HepG2 (cell line): ENCODE measurements around the gene RPL36AL. TPM values are rescaled to one million over a fixed set of nuclear protein-coding genes. Genes with fewer than 3 reads are reported as not detected.

Experiments
- HNRNPUL1 ChIP-seq: fragments of 200-400 bp; formaldehyde crosslinking; IDR thresholded peaks from 2 replicates; pipeline ENCODE4 v1.6.1; 2017; ENCODE audit warnings: low read depth, mild to moderate bottlenecking, low read length, moderate library complexity
- JARID2 ChIP-seq: sonication (generic); formaldehyde crosslinking; IDR thresholded peaks from 2 replicates; pipeline ENCODE4 v1.8.1; 2023; ENCODE audit warnings: missing genetic modification reagents, inconsistent platforms; ENCODE audit not compliant: insufficient replicate concordance
- PCBP2 ChIP-seq: fragments of 200-400 bp; formaldehyde crosslinking; optimal IDR thresholded peaks from 2 replicates; pipeline ENCODE3; 2018; ENCODE audit warnings: low read length, low read depth; ENCODE audit not compliant: poor library complexity, severe bottlenecking
- ZBTB1 ChIP-seq: sonication (generic); formaldehyde crosslinking; IDR thresholded peaks from 2 replicates; pipeline ENCODE4 v1.4.0; 2020; ENCODE audit warnings: missing genetic modification reagents, borderline replicate concordance
- ZNF10 ChIP-seq: sonication (generic); formaldehyde crosslinking; IDR thresholded peaks from 2 replicates; pipeline ENCODE4 v1.4.0; 2020; ENCODE audit warnings: mild to moderate bottlenecking, low read depth, missing genetic modification reagents, borderline replicate concordance
- ZNF33A ChIP-seq: sonication (generic); formaldehyde crosslinking; IDR thresholded peaks from 2 replicates; pipeline ENCODE4 v1.5.1; 2020; ENCODE audit warnings: missing genetic modification reagents, mild to moderate bottlenecking, moderate library complexity, borderline replicate concordance
- ZNF383 ChIP-seq: sonication (generic); formaldehyde crosslinking; IDR thresholded peaks from 2 replicates; pipeline ENCODE4 v1.4.0; 2020; ENCODE audit warnings: missing genetic modification reagents, mild to moderate bottlenecking, borderline replicate concordance
- ZNF430 ChIP-seq: sonication (generic); formaldehyde crosslinking; IDR thresholded peaks from 2 replicates; pipeline ENCODE4 v1.9.0; 2021; ENCODE audit warnings: mild to moderate bottlenecking, missing genetic modification reagents
- polyA plus RNA-seq, 8 experiments: library from polyadenylated mRNA; depleted of rRNA in 3 of 8; stranded (reverse) in 7 of 8; unstranded in 1 of 8; fragments of >200 nt; fragmentation: Illumina TruSeq in 4 of 8; extraction: Trizol in 4 of 8; gene quantifications; 2 replicates each; pipeline versions ENCODE4 v1.2.1 to v1.2.3, GENCODE V29; 2011 to 2016; ENCODE audit warnings: low read depth in 4 of 8, missing spikeins in 1 of 8, mixed read lengths in 1 of 8; ENCODE audit not compliant: insufficient read depth in 1 of 8
- total RNA-seq, 5 experiments: library from RNA; depleted of rRNA; stranded (reverse); fragments of >200 nt; fragmentation: Illumina TruSeq; extraction: Trizol; gene quantifications; 2 replicates each; pipeline ENCODE4 v1.2.3, GENCODE V29; 2016; ENCODE audit warnings: low read depth in 1 of 5
- TF ChIP-seq, protein P1 (sequence below): sonication (generic); formaldehyde crosslinking; IDR thresholded peaks from 2 replicates; pipeline ENCODE4 v1.4.0; 2020; ENCODE audit warnings: missing genetic modification reagents, borderline replicate concordance
- TF ChIP-seq, protein P2 (sequence below): sonication (generic); formaldehyde crosslinking; IDR thresholded peaks from 2 replicates; pipeline ENCODE4 v1.8.1; 2023; ENCODE audit warnings: mild to moderate bottlenecking, moderate library complexity, missing genetic modification reagents
- TF ChIP-seq, protein P3 (sequence below): sonication (generic); formaldehyde crosslinking; IDR thresholded peaks from 2 replicates; pipeline ENCODE4 v1.5.1; 2020; ENCODE audit warnings: mild to moderate bottlenecking, missing genetic modification reagents, borderline replicate concordance
- TF ChIP-seq, protein P4 (sequence below): sonication (generic); formaldehyde crosslinking; IDR thresholded peaks from 2 replicates; pipeline ENCODE4 v1.9.0; 2021; ENCODE audit warnings: missing genetic modification reagents, mild to moderate bottlenecking, borderline replicate concordance
- TF ChIP-seq, protein P5 (sequence below): fragments of 450-650 bp; IDR thresholded peaks from 2 replicates; pipeline ENCODE4 v1.6.1; 2017; ENCODE audit warnings: mild to moderate bottlenecking

The RPL36AL gene
- total and polyA plus RNA-seq, 2 of the 13 experiments (the other 11 are each of a cell fraction or from before 2014, with no cell fraction given) = 90.0 to 294 TPM

DNA sequence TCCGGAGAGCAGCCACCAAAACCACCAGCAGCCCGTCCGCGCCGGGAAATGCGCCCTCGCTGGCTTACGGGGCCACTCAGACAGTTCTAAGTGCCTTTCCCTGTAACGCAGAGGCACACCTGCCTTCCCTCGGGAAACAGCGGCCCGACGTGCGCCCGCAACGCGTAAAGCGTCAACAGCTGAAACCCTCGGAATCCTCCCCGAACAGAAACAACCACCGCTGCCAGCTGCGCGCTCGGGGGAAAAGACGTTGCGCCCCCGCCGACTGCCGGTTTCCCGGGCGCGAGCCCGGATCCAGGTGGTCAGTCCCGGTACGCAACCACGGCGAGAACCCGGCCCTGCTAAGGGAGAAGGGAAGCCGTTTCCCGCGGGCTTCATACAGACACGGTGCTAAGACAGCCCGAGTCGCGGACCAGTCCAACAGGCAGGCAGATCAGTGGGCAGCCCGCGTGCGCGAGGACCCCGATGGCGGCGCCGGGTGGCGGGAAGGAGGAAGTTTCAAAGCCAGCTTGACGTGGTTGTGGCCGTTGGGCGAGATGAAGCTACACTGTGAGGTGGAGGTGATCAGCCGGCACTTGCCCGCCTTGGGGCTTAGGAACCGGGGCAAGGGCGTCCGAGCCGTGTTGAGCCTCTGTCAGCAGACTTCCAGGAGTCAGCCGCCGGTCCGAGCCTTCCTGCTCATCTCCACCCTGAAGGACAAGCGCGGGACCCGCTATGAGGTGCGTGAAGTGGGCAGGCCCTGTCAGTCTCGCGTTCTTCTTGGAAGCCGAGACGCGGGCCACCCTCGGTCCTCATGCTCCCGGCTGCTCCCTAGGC, 21.7 kb downstream of the RPL36AL start, which contains the start of gene LRR1 (continued):
- TF ChIP-seq, protein P1, sequence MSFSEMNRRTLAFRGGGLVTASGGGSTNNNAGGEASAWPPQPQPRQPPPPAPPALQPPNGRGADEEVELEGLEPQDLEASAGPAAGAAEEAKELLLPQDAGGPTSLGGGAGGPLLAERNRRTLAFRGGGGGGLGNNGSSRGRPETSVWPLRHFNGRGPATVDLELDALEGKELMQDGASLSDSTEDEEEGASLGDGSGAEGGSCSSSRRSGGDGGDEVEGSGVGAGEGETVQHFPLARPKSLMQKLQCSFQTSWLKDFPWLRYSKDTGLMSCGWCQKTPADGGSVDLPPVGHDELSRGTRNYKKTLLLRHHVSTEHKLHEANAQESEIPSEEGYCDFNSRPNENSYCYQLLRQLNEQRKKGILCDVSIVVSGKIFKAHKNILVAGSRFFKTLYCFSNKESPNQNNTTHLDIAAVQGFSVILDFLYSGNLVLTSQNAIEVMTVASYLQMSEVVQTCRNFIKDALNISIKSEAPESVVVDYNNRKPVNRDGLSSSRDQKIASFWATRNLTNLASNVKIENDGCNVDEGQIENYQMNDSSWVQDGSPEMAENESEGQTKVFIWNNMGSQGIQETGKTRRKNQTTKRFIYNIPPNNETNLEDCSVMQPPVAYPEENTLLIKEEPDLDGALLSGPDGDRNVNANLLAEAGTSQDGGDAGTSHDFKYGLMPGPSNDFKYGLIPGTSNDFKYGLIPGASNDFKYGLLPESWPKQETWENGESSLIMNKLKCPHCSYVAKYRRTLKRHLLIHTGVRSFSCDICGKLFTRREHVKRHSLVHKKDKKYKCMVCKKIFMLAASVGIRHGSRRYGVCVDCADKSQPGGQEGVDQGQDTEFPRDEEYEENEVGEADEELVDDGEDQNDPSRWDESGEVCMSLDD (CRISPR knock-in tag) = no peak
- TF ChIP-seq, protein P2, sequence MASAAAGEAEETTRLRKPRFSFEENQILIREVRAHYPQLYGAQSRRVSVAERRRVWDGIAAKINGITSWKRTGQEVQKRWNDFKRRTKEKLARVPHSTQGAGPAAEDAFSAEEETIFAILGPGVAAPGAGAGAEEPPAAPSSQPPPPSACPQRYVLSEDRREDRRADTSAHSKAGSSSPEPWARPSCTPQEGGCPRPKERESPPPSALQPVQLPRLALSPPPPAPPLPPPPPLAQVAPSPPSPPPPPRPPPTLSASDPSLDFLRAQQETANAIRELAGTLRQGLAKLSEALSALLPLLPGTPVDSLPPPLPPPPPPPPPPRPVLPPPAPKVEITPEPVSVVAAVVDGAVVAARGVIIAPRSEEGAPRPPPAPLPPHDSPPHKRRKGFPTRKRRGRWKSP (CRISPR knock-in tag) = peak; percentile 93
- TF ChIP-seq ZNF430 (peak; percentile 96), PCBP2 (no peak), JARID2 (no peak), ZNF33A (CRISPR knock-in tag) (peak; percentile 79; the same call in 1 of the 2 replicates), ZNF10 (CRISPR knock-in tag) (no peak), ZBTB1 (0 out of 2 replicates have a peak, but pooled peaks have one; percentile 21), HNRNPUL1 (no peak), ZNF383 (CRISPR knock-in tag) (no peak)
- TF ChIP-seq, protein P3, sequence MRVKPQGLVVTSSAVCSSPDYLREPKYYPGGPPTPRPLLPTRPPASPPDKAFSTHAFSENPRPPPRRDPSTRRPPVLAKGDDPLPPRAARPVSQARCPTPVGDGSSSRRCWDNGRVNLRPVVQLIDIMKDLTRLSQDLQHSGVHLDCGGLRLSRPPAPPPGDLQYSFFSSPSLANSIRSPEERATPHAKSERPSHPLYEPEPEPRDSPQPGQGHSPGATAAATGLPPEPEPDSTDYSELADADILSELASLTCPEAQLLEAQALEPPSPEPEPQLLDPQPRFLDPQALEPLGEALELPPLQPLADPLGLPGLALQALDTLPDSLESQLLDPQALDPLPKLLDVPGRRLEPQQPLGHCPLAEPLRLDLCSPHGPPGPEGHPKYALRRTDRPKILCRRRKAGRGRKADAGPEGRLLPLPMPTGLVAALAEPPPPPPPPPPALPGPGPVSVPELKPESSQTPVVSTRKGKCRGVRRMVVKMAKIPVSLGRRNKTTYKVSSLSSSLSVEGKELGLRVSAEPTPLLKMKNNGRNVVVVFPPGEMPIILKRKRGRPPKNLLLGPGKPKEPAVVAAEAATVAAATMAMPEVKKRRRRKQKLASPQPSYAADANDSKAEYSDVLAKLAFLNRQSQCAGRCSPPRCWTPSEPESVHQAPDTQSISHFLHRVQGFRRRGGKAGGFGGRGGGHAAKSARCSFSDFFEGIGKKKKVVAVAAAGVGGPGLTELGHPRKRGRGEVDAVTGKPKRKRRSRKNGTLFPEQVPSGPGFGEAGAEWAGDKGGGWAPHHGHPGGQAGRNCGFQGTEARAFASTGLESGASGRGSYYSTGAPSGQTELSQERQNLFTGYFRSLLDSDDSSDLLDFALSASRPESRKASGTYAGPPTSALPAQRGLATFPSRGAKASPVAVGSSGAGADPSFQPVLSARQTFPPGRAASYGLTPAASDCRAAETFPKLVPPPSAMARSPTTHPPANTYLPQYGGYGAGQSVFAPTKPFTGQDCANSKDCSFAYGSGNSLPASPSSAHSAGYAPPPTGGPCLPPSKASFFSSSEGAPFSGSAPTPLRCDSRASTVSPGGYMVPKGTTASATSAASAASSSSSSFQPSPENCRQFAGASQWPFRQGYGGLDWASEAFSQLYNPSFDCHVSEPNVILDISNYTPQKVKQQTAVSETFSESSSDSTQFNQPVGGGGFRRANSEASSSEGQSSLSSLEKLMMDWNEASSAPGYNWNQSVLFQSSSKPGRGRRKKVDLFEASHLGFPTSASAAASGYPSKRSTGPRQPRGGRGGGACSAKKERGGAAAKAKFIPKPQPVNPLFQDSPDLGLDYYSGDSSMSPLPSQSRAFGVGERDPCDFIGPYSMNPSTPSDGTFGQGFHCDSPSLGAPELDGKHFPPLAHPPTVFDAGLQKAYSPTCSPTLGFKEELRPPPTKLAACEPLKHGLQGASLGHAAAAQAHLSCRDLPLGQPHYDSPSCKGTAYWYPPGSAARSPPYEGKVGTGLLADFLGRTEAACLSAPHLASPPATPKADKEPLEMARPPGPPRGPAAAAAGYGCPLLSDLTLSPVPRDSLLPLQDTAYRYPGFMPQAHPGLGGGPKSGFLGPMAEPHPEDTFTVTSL = no peak
- TF ChIP-seq, protein P4, sequence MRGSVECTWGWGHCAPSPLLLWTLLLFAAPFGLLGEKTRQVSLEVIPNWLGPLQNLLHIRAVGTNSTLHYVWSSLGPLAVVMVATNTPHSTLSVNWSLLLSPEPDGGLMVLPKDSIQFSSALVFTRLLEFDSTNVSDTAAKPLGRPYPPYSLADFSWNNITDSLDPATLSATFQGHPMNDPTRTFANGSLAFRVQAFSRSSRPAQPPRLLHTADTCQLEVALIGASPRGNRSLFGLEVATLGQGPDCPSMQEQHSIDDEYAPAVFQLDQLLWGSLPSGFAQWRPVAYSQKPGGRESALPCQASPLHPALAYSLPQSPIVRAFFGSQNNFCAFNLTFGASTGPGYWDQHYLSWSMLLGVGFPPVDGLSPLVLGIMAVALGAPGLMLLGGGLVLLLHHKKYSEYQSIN = no peak
- TF ChIP-seq, protein P5, sequence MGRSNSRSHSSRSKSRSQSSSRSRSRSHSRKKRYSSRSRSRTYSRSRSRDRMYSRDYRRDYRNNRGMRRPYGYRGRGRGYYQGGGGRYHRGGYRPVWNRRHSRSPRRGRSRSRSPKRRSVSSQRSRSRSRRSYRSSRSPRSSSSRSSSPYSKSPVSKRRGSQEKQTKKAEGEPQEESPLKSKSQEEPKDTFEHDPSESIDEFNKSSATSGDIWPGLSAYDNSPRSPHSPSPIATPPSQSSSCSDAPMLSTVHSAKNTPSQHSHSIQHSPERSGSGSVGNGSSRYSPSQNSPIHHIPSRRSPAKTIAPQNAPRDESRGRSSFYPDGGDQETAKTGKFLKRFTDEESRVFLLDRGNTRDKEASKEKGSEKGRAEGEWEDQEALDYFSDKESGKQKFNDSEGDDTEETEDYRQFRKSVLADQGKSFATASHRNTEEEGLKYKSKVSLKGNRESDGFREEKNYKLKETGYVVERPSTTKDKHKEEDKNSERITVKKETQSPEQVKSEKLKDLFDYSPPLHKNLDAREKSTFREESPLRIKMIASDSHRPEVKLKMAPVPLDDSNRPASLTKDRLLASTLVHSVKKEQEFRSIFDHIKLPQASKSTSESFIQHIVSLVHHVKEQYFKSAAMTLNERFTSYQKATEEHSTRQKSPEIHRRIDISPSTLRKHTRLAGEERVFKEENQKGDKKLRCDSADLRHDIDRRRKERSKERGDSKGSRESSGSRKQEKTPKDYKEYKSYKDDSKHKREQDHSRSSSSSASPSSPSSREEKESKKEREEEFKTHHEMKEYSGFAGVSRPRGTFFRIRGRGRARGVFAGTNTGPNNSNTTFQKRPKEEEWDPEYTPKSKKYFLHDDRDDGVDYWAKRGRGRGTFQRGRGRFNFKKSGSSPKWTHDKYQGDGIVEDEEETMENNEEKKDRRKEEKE = no peak
